BLaER1 treated with 17β-estradiol and CSF1 and Interleukin-3, amounts not matched to agents 10 nM and 100 nM (cell line): ENCODE results near the gene HSP90AA1.
"Not testable (repeated sequence)": the region's sequence is repeated elsewhere in the genome, so short reads cannot be mapped to it uniquely, and the experiment has no call there.

Source experiments
- H3K27ac ChIP-seq, 11 experiments: shearing (Covaris generic); formaldehyde crosslinking; 2 replicates each; pipeline ENCODE4 v1.8.1; 2022
- H3K27me3 ChIP-seq, 11 experiments: shearing (Covaris generic); formaldehyde crosslinking; 2 replicates each; pipeline ENCODE4 v1.8.1; 2022
- H3K36me3 ChIP-seq, 11 experiments: shearing (Covaris generic); formaldehyde crosslinking; 2 replicates each; pipeline ENCODE4 v1.8.1; 2022
- H3K4me1 ChIP-seq, 10 experiments: shearing (Covaris generic); formaldehyde crosslinking; 2 replicates each; pipeline ENCODE4 v1.8.1; 2022
- H3K4me2 ChIP-seq, 11 experiments: shearing (Covaris generic); formaldehyde crosslinking; 2 replicates each; pipeline ENCODE4 v1.8.1; 2022
- H3K4me3 ChIP-seq, 10 experiments: shearing (Covaris generic); formaldehyde crosslinking; 2 replicates each; pipeline ENCODE4 v1.8.1; 2022
- H3K9ac ChIP-seq, 11 experiments: shearing (Covaris generic); formaldehyde crosslinking; 2 replicates each; pipeline ENCODE4 v1.8.1; 2022
- H3K9me3 ChIP-seq, 11 experiments: shearing (Covaris generic); formaldehyde crosslinking; replicated peaks in 1 of 11; 2 replicates each; pipeline ENCODE4 v1.8.1; 2022
- H4K20me1 ChIP-seq, 11 experiments: shearing (Covaris generic); formaldehyde crosslinking; 2 replicates each; pipeline ENCODE4 v1.8.1; 2022
- Cebpa-rat ChIP-seq, 11 experiments: shearing (Covaris generic); IDR thresholded peaks; 2 replicates each; pipeline ENCODE4 v1.8.1; 2022

HSP90AA1 gene

DNA sequence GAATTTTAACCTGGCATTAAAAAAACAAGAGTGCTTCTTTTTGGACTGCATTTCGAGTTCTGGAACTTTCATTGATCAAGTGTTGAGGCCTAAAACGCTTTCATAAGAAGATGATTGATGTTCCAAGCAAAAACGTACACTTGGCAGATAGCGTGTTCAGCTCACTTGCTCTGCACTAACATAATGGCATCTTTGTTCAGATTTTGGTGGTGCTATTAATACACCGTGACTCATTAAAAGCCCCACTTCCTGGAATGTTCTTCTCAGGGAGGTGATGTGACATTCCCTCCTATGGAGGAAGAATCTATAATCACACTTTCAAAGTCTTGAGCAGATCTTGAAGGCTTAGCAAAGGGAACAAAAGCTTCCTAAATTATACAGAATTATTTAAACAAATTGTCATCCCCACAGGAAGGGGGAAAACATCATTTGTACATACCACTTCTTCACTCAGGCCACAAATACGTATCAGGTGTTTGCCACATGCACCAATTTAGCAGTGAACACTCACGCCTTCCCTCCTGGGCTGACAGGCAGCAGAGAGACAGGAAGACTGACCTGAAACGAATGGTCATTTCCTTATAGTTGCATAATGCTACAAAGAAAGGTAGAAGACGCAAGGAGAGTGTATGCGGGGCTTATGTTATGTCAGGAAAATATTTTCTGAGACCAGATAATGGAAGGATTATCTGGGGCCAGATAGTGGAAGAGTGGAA is 15.4 kb downstream of the HSP90AA1 start:
- Histone ChIP-seq H3K9me3 (no peaks in the 10 kb centered on the region; a peak in 2 of 22 replicates), H3K4me3 (no peak overlapping the region), H3K9ac (peak overlapping the region in 1 of 11 experiments; percentile 45; a peak in 1 of 22 replicates), H4K20me1 (peaks cover 0 to 11% (median 0%) of the 10 kb centered on the region in 11 experiments; a peak in 4 of 22 replicates), H3K36me3 (peaks cover 0 to 26% (median 12%) of the 10 kb centered on the region in 11 experiments; a peak in 15 of 22 replicates), H3K27ac (no peak overlapping the region; a peak in 1 of 22 replicates), H3K27me3 (no peaks in the 10 kb centered on the region), H3K4me2 (peak overlapping the region in 8 of 11 experiments; percentile 25 to 71 (median 46); a peak in 15 of 22 replicates), H3K4me1 (peaks cover 10 to 17% (median 13%) of the 10 kb centered on the region in 10 experiments; a peak in 18 of 20 replicates)
- TF ChIP-seq Cebpa-rat (IDR thresholded peaks at IDR 0.05): no peak

DNA sequence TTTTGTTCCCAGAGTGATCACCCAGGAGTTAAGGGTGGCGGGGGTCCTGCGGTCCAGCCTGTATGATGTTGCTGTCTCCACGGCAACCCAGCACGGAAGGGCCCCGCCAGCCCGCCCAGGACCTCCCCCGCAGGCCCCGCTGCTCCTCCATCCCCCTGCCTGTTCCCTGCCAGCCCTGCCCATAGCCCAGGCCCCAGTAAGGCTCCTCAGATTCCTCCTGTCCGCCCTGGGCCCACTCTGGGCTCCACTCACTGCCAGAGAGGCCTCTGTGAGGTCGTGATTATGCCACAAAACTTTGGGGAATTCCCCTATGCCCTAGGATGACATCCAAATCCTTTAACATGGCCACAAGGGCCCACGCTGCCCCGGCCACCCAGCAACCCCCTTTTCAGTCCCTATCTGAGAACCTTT is 20.8 kb downstream of the HSP90AA1 start:
- Histone ChIP-seq H3K27ac (no peak overlapping the region), H3K36me3 (peaks cover 0 to 5% (median 0%) of the 10 kb centered on the region in 11 experiments; a peak in 1 of 22 replicates), H3K9ac (no peak overlapping the region), H3K9me3 (no peaks in the 10 kb centered on the region; a peak in 2 of 22 replicates), H3K4me2 (0 out of 22 replicates have a peak overlapping the region, but pooled peaks of 1 of the 11 experiments have one; percentile 10), H4K20me1 (no peaks in the 10 kb centered on the region; a peak in 1 of 22 replicates), H3K4me1 (peaks cover 0 to 7% (median 3%) of the 10 kb centered on the region in 10 experiments; a peak in 9 of 20 replicates), H3K4me3 (no peak overlapping the region), H3K27me3 (no peaks in the 10 kb centered on the region)
- no peak for TF ChIP-seq Cebpa-rat (IDR thresholded peaks at IDR 0.05)

DNA sequence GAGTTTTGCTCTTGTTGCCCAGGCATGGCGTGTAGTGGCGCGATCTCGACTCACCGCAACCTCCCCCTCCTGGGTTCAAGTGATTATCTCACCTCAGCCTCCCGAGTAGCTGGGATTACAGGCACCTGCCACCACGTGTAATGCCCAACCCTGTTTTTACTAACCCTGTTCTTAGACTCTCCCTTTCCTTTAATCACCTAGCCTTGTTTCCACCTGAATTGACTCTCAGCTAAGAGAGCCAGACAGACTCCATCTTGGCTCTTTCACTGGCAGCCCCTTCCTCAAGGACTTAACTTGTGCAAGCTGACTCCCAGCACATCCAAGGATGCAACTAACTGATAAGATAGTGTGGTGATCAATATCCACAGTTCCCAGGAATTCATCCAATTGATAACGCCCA is 22.3 kb downstream of the HSP90AA1 start:
- H3K4me1 ChIP-seq, H3K27ac ChIP-seq, H3K36me3 ChIP-seq, H4K20me1 ChIP-seq, H3K4me3 ChIP-seq, H3K9ac ChIP-seq, H3K9me3 ChIP-seq, H3K4me2 ChIP-seq, H3K27me3 ChIP-seq: not testable (repeated sequence)

DNA sequence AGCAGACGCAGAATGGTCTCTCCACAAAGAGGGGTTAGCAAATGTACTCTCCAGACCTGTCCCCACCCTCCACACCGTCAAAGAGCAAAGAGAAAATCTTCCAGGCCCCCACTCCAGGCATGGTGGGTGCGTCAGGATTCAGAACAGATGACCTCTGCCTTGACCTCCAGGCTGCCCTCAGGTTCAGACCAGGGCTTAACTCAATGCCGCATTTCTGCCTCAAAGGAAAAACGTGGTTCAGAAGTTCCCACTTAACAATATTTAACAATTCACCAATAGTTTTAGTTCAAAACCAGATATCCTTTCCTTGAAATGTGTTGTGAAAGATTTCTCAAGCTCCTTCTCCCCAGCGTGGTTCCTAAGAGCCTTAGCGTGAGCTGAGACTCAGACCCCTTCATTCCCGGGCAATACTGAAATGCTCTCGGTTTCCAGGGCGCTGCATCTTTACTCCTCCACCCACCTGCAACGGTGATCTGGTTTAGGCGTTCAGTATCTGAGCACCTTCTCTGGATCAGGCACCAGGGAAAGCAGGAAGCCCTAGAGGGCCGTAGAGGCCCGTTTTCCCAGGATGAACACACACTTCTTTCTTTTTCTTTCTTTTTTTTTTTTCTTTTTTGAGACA is 22.9 kb downstream of the HSP90AA1 start:
- Histone ChIP-seq H3K4me2 (no peak overlapping the region), H3K4me3 (no peak overlapping the region), H3K4me1 (peaks cover 0 to 4% (median 2%) of the 10 kb centered on the region in 10 experiments; a peak in 4 of 20 replicates), H4K20me1 (no peaks in the 10 kb centered on the region; a peak in 1 of 22 replicates), H3K9me3 (no peaks in the 10 kb centered on the region; a peak in 1 of 22 replicates), H3K9ac (no peak overlapping the region; a peak in 1 of 22 replicates), H3K27ac (no peak overlapping the region), H3K27me3 (no peaks in the 10 kb centered on the region), H3K36me3 (no peaks in the 10 kb centered on the region)
- TF ChIP-seq Cebpa-rat (IDR thresholded peaks at IDR 0.05): no peak

DNA sequence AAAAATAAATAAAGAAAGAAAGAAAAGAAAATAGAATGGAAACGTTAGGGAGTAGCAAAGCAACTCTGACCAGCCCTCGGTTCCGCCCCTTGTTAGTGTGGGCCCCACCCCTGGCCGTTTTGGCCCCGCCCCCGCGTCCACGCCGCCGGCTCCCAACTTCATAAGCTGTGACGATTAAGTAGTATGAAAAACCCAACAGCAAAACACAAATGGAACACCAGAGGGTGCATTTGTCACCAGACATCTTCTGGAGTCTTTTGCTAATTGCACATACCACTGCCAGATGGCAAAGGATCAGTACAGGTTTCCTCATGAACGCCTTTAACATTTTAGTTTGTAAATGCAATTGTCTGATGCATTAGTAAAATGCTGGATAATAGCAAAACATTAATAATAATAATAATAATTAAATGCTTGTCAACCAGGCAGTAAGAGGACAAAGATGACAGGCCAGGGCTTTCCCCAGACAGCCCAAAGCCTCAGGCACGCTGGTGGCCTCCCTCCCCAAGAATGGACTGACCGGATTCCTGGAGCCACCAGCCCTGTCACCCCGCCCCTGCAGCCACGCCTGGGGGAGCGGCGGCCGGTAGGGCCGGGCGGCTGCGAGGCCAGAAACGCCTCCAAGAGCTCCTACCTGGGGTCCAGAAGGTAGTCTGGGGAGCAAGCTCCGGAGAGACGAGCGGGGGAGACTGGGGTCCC is 23.6 kb downstream of the HSP90AA1 start:
- no peaks in the 10 kb centered on the region for H3K27me3 ChIP-seq
- H3K27ac ChIP-seq: no peak overlapping the region
- peak overlapping the region in 3 of 11 experiments; percentile 17 to 46 (median 35); a peak in 3 of 22 replicates for H3K4me2 ChIP-seq
- peaks cover 0 to 4% (median 2%) of the 10 kb centered on the region in 10 experiments; a peak in 4 of 20 replicates for H3K4me1 ChIP-seq
- H3K36me3 ChIP-seq: no peaks in the 10 kb centered on the region
- H3K9me3 ChIP-seq: no peaks in the 10 kb centered on the region; a peak in 1 of 22 replicates
- no peak for TF ChIP-seq Cebpa-rat (IDR thresholded peaks at IDR 0.05)
- no peaks in the 10 kb centered on the region; a peak in 1 of 22 replicates for H4K20me1 ChIP-seq
- H3K4me3 ChIP-seq: no peak overlapping the region
- no peak overlapping the region; a peak in 1 of 22 replicates for H3K9ac ChIP-seq

DNA sequence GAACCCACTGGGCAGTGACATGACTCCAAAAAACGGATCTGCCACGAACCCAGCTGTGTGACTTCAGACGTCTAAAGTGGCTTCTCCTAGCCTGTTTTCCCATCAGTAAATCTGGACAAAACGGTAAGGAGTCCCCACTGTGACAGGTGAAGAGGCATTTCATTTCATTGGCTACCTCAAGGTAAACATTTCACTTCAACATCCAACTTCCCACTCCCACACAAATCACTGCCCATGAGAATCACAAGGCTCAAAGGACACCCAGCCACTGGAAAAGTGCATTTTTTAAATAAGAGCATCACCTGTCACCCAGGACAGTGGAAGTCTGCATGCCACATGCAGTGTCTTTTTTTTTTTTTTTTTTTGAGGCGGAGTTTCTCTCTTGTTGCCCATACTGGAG is 27.9 kb downstream of the HSP90AA1 start:
- H3K27me3 ChIP-seq: no peaks in the 10 kb centered on the region
- H3K4me1 ChIP-seq: peaks cover 0 to 4% (median 2%) of the 10 kb centered on the region in 10 experiments; a peak in 3 of 20 replicates
- H3K9ac ChIP-seq: no peak overlapping the region
- H3K36me3 ChIP-seq: peaks cover 10 to 24% (median 16%) of the 10 kb centered on the region in 11 experiments
- no peaks in the 10 kb centered on the region for H3K9me3 ChIP-seq
- no peak overlapping the region for H3K27ac ChIP-seq
- H3K4me2 ChIP-seq: no peak overlapping the region
- no peak overlapping the region for H3K4me3 ChIP-seq
- TF ChIP-seq Cebpa-rat (IDR thresholded peaks at IDR 0.05): no peak
- peaks cover 0 to 27% (median 7%) of the 10 kb centered on the region in 11 experiments; a peak in 4 of 22 replicates for H4K20me1 ChIP-seq

DNA sequence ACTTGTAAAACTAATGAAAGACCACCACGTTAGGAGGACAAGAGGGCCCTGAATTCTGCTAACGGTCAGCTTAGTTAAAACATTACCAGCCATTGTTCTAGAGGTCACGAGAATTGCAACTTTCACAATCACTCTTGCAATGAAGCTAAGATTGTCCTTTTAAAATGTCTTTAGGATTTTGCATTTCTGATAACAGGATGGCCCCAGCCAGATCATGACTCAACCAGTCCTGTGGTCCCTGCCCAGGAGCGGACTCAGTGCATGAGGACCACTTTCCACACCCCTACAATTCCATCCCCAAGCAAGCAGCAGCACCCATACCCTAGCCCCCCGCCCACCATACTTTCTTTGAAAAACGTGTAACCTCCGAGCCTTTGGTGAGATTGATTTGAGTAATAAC is 28.7 kb downstream of the HSP90AA1 start:
- H3K4me1 ChIP-seq: peaks cover 0 to 4% (median 2%) of the 10 kb centered on the region in 10 experiments; a peak in 3 of 20 replicates
- H3K36me3 ChIP-seq: peaks cover 13 to 32% (median 23%) of the 10 kb centered on the region in 11 experiments
- no peak overlapping the region for H3K27ac ChIP-seq
- TF ChIP-seq Cebpa-rat (IDR thresholded peaks at IDR 0.05): no peak
- no peak overlapping the region for H3K9ac ChIP-seq
- H3K27me3 ChIP-seq: no peaks in the 10 kb centered on the region
- H3K9me3 ChIP-seq: no peaks in the 10 kb centered on the region
- H3K4me2 ChIP-seq: no peak overlapping the region
- no peak overlapping the region for H3K4me3 ChIP-seq
- peaks cover 0 to 30% (median 8%) of the 10 kb centered on the region in 11 experiments; a peak in 4 of 22 replicates for H4K20me1 ChIP-seq

DNA sequence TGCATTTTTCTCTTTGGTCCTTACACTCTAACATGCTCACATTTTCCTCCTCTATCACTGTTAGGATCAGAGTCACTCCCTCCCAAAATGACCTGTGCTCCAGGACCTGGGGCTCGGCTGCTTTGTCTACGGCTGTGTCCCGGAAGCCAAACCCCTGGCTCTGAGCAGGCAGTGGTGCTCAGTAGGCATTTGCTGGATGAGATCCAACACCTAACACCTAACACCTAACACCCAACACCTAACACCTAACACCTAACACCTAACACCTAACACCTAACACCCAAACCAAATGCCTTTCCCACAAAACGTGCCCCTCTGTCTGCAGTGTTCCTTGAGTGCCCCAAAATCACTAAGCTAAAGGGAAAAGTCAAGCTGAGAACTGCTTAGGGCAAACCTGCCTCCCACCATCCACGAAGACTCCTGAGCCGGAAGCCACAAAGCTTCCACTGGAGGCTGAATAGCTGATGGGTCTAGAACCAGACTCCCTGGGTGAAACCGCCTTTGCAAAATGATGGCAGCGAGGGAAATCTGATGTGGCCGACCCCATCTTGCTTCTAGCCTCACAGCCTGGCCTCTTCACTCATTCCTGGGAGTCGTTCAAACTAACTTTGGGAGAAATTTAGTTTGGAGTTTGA is 29.2 kb downstream of the HSP90AA1 start:
- H3K27me3 ChIP-seq: no peaks in the 10 kb centered on the region
- H3K9me3 ChIP-seq: no peaks in the 10 kb centered on the region
- H3K4me2 ChIP-seq: no peak overlapping the region
- no peak overlapping the region for H3K4me3 ChIP-seq
- peaks cover 16 to 37% (median 28%) of the 10 kb centered on the region in 11 experiments for H3K36me3 ChIP-seq
- H3K9ac ChIP-seq: no peak overlapping the region
- no peak for TF ChIP-seq Cebpa-rat (IDR thresholded peaks at IDR 0.05)
- no peak overlapping the region for H3K27ac ChIP-seq
- H4K20me1 ChIP-seq: peaks cover 0 to 33% (median 10%) of the 10 kb centered on the region in 11 experiments; a peak in 6 of 22 replicates
- peaks cover 0 to 3% (median under 1%) of the 10 kb centered on the region in 10 experiments; a peak in 2 of 20 replicates for H3K4me1 ChIP-seq
